Kidney capillary endothelial cell (primary cell): ENCODE data around the gene PPP1R9B.

Source experiments
- DNase-seq: peaks from one replicate; pipeline ENCODE4 v3.0.0-alpha.2; 2018; ENCODE audit warnings: low spot score

PPP1R9B gene

GRCh38 chr17:50105811-50106210 lies 44.7 kb downstream of the PPP1R9B start:
- no peak for DNase-seq

- DNase-seq = no peak
These were observed 46.5 kb downstream of the PPP1R9B start for GRCh38 chr17:50103941-50104340.

GRCh38 chr17:50103252-50103651 lies 47.2 kb downstream of the PPP1R9B start:
- DNase-seq = no peak

DNA sequence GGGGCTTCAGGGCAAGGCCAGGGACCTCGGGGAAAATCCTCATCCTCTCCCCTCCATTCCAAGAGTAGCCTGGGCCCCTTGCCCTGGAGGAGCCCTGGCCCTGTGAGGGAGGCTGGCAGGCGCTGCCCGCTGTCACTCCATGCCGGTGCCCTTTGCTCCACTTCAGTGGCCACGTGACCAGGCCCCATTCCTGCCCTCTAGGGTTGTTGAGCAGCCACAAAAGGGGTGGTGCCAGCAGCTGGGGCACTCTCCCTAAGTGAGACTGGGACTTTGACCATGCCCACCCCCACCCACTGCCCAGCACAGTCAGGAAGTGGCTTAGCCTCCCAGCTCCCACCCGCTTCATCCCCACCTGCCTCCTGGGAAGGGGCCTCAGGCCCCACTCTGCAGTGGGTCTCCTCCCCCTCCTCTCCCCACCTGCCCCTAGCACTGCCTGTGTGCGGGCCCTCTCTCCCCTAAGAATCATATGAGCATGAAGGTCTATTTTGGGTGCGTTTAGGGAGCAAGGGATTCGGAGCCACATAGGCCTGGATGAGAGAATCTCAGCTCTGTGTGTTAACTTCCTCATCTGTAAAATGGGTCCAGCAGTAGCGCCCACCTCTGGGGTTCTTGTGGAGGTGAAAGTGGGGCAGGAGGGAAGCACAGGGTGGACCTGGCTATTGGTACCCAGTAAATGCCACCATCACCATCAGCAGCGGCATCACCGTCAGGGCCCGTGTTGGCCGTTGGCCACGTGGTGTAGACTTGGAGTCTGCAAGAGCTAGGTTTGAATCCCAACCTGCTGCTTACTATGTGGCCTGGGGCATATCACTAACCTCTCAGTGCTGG lies 48.1 kb downstream of the PPP1R9B start:
- DNase-seq = no peak

DNA sequence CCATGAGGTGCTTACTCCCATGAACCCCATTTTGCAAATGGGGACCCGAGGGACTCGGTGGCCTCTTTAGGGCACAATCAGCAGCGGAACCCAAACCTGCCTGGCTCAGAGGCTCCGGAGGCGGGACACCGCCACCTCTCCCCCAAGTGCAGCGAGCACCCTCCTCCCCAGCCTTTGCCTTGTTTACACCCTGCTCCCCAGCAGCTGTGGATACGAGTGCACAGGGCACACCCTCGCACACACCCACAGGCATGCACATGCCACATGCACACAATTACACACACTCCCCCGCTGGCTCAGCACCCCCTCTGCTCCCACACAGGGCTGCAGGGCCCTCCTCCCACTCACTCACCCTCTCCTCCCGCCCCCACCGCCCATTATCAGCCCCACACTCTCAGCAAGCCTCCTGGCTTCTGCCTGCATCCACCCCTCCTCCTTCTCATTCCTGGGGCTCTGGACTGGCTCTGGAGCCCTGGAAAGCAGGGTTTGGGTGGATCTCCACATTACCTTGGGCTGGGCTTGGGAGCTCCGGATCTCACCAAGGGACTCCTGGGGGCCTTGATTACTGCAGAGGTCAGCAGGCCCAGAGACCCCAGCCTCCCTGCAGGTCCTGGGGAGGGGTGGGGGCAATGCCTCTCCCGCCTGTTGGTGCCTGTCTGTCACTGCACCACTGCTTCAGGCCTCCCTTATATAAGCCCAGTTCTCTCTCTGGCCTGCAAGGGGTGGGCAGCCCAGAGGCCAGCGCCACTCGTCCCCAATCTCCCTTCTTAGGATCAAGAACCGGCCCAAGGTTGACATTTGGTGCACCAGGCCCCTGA lies 48.9 kb downstream of the PPP1R9B start:
- no peak for DNase-seq

DNA sequence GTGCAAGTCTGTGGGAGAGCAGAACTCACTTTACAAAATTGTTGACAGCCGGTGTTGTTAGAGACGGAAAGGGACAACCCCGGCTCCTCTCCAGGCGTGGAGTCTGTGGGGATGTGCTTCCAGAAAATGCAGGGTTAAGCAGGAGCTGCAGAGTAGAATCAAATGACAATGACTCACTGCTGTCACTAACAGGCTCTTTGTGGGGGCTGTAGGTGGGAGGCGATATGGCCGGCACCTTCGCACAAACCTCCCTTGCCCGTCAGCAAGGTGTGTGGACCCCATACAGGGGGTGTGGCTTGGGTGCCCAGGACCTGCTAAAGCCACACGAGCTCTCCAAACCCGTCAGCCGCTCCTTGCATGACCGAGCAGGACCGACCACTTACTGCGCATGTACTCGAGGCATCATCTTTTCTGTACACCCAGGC lies 49.5 kb downstream of the PPP1R9B start:
- no peak for DNase-seq

DNA sequence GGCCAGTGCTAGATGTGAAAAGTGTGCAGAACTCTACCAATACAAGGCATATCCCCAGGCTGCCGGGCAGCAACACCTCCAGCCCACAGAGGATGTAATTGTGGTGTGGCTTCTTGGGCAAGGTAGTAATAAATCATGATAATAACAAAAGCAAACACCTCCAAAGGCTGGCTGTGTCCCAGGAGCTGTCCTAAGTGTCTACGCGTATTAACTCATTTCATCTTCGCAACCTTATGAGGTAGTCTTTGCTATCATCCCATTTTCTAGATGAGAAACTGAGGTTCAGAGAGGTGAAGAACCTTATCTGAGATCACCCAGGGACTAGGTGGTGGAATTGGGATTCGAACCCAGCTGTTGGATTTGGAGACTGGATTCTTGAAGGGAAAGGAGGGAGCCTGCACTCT lies 50.0 kb downstream of the PPP1R9B start:
- DNase-seq = no peak

DNA sequence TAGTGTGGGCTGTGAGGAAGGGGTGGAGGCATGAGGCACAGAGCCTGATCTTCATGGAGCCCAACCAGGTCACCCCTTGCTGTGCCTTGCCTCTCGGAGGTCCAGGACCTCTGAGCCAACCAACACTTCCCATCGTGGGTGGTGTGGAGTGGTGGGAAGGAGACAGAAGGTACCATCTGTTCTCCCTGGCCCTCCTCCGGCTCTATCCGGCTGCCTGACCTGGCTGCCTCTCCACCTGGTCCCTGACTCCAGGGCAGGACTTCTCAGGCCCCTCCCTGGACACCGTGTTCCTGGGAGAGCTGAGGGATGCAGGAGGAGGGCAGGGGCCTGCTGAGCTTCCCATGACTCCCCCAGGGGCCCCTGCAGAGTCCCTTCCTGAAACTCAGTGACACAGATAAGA lies 51.5 kb downstream of the PPP1R9B start:
- no peak for DNase-seq

GRCh38 chr17:50098583-50098982 lies 51.9 kb downstream of the PPP1R9B start:
- no peak for DNase-seq

DNA sequence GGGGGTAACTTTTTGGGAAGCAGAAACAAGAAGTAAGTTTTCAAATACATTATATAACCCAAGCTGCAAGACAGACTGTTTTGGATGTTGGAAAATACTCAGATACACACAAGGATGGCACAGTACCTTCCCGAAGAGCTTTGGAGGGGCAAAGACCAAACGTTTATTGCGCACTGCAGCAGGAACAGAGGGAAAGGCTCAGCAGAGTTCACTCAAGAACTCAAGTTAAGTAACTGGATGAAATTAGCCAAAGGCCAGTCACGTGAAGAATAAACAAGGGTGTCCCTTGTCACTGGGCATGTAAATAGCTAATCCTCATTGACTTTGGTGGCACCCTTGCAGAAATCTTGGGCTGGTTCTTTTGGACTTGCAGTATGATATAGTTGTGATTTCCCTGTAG lies 52.6 kb downstream of the PPP1R9B start:
- no peak for DNase-seq

GRCh38 chr17:50097455-50097854 lies 53.0 kb downstream of the PPP1R9B start:
- no peak for DNase-seq

DNA sequence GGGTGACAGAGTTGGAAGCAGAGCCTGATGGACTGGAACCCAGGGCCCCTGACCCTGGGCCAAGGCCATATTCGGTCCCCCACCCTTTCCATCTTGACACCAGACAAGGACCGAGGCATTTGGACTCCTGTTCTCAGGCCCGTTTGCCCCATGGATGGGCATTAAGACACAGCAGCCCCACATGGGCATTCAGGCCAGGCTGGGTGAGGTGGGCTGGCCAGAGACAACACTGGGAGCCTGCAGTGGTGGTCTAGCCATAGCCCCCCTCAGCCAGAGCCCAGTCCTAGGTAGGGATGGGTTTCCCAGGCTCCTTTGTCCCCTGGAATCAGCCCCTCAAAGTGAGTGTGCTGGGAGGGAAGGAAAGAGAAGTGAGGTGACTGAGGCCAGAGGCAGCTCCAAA lies 53.7 kb downstream of the PPP1R9B start:
- DNase-seq = no peak

- DNase-seq = no peak
These were observed 54.4 kb downstream of the PPP1R9B start for GRCh38 chr17:50096092-50096491.

- DNase-seq = no peak
These were observed 54.8 kb downstream of the PPP1R9B start for GRCh38 chr17:50095626-50096037.

DNA sequence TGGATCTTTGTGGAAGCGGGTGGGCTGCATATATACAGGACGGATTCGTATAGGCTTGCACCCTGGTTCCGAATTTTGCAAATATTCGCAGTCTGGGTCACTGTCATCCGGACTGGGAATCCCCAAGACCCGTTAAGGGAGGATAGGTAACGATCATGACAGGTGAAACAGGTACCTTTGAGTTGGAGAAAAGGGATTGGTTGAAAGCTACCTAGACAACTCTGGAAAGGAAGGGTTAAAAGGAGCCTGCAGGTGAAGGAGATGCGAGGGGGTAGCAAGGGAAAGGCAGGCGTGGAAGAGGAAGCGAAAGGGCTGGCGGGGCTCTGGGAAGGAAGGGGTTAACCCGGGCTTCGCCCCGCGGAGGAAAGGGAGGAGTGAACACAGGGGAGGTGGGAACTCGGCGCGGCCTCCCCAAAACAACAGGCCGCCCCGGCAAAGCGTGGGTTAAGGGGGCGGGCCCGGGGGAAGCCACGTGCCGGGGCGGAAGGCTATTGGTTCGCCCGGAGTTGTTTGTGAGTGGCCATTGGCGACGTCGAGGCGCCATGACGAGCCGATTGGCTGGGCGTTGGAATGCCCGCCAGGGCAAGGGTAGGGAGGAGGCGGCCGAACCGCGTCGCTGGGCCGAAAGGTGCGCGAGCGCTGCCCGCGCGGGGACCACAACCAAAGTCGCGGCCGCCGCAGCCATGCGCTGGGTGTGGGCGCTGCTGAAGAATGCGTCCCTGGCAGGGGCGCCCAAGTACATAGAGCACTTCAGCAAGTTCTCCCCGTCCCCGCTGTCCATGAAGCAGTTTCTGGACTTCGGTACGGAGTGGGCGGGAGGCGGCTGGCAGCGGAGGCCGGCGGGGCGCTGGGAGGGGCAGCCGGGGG lies 55.5 kb downstream of the PPP1R9B start, which contains the start of gene PDK2:
TSS of gene PDK2 (plus strand) at position 599 of the 867 bp plus-strand sequence. CDS start at position 684, 85 bp downstream.
- peak; percentile 87 for DNase-seq

DNA sequence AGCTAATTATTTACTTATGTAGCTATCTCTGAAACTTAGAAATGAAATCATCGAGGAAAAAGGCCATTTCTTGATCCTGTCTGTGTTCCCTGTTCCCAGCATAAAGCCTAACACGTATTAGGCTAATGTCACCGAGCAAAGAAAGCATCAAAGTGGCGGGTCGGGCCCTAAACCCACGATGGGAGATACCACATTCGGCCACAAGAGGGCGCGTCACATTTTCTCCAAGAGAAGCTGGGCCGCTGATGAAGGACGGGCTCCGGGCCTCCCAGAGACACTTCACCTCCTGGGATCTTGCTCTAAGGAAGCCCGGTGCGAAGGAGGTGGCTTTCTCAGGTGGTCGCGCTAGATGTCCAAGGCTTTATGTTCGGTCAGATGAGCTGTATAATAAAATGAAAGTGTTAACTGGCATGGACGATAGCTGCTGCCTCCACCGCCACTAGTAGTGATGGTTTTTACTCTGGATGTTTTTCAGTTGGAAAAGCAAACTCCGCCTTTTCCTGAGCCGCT lies 56.2 kb downstream of the PPP1R9B start:
- peak; percentile 81 for DNase-seq

- DNase-seq = no peak
These were observed 56.7 kb downstream of the PPP1R9B start for GRCh38 chr17:50093807-50094206.

DNA sequence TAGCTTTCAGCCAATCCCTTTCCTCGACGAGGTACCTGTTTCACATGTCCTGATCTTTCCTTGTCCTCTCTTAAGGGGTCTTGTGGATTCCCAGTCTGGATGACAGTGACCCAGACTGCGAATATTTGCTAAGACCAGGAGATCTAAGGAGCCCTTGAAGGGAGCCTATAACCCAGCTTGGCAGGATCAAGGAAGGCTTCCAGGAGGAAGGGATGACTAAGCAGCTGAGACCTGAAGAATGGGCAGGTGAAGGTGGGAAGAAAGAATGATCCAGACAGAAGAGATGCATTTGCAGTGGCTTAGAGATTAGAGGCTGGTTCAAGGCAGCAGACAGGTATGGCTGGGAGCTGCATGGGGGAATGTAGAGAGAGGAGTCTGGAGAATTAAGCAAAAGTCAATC lies 57.2 kb downstream of the PPP1R9B start:
- DNase-seq = no peak

GRCh38 chr17:50091918-50092285 lies 58.6 kb downstream of the PPP1R9B start:
- DNase-seq = no peak

GRCh38 chr17:50090971-50091917 lies 59.2 kb downstream of the PPP1R9B start:
- DNase-seq = no peak

DNA sequence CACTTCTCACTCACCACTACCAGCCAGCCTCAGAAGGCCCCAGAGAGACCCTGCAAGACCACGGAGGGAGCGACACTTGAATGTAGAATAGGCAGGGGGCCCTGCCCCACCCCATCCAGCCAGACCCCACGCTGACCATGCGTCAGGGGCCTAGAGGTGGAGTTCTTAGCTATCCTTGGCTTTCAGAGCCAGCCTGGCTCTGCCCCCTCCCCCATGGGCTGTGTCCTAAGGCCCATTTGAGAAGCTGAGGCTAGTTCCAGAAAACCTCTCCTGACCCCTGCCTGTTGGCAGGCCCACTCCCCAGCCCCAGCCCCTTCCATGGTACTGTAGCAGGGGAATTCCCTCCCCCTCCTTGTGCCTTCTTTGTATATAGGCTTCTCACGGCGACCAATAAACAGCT lies 60.4 kb downstream of the PPP1R9B start:
- DNase-seq = no peak
